Ramos (cell line): ENCODE results near the gene KLK2.
"Not testable (repeated sequence)": the region's sequence is repeated elsewhere in the genome, so short reads cannot be mapped to it uniquely, and the experiment has no call there.

Experiments
- in situ Hi-C: fragments of 300-500 bp; cut with MboI; formaldehyde crosslinking; loops from one replicate; pipeline ENCODE4 v1.14.3; 2022; ENCODE audit warnings: low sequenced_read_pairs; ENCODE audit not compliant: unreplicated experiment

Gene KLK2

DNA sequence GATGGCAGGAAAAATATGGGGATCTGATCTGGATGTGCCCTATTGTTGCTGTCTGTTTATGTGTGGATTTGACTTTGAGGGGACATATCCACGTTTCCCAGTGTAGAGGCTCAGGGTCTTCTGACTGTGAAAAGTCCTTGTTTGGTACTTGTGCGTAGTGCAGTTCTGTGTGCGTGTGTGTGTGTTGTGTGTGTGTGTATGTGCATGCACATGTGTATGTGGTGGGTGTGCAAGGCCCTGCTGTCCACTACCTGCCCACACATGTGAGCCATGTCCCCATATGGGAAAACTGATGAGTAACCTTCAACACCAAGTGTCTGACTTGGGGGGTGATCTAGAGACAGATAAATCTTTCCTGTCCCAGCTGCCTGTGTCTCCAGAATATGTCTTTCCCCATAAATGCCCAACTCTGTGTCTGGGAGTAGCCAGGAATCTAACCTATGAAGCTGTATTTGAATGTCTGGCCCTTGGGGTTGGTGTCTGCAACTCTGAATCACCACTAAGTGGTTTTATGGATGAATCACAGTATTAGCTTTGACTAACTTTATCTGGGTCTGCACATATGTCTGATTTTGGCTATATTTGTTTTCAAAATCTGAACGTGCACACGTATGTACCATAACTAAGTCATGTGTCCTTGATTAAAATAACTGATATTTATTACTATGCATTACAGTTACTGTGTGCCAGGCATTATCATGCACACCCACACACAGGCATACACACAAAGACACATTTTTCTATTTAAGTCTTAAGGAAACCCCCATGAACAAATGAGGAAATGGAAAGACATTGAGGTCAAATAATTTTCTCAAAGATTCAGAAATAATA lies 17.4 kb downstream of the KLK2 start:
- in situ Hi-C loops, result no loop called here

- in situ Hi-C loops, result no loop called here
Measured at GRCh38 chr19:50891253-50891625, 18.0 kb downstream of the KLK2 start.

GRCh38 chr19:50893047-50893736 lies 20.0 kb downstream of the KLK2 start:
- in situ Hi-C loops, result no loop called here

- in situ Hi-C loops, result no loop called here
Measured at GRCh38 chr19:50894478-50895356, 21.5 kb downstream of the KLK2 start.

DNA sequence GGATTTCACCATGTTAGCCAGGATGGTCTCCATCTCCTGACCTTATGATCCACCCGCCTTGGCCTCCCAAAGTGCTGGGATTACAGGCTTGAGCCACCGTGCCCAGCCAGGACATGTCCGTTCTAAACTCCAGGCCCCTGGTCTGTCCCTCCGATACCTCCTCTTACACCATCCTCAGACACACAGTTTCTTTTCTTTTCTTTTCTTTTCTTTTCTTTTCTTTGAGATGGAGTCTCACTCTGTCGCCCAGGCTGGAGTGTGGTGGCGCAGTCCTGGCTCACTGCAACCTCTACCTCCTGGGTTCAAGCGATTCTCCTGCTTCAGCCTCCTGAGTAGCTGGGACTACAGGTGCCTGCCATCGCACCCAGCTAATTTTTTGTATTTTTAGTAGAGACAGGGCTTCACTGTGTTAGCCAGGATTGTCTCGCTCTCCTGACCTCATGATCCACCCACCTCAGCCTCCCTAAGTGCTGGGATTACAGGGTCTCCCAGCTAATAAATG lies 22.9 kb downstream of the KLK2 start:
- in situ Hi-C loops, result not testable (repeated sequence)

- in situ Hi-C loops, result no loop called here
Measured at GRCh38 chr19:50896591-50897190, 23.5 kb downstream of the KLK2 start.

GRCh38 chr19:50897191-50897607 lies 24.0 kb downstream of the KLK2 start:
- in situ Hi-C loops, result no loop called here

GRCh38 chr19:50897612-50898011 lies 24.4 kb downstream of the KLK2 start:
- in situ Hi-C loops, result no loop called here

DNA sequence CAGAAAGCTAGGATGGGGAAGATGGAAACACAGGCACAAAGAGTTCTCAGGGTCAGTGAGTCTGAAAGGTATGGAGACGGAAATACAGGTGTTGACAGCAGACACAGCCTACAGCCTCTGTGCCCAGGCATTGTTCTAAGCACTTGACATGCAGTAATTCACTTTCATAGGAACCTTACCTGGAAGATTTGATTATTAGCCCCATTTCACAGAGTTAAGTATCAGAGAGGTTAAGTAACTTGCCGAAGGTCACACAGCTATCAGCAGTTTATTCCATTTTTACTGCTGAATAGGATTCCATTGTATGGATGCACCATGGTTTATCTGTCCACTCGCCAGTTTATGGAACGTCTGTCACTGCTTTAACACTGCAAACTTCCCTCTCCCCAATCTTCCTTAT lies 24.8 kb downstream of the KLK2 start:
- in situ Hi-C loops, result no loop called here

DNA sequence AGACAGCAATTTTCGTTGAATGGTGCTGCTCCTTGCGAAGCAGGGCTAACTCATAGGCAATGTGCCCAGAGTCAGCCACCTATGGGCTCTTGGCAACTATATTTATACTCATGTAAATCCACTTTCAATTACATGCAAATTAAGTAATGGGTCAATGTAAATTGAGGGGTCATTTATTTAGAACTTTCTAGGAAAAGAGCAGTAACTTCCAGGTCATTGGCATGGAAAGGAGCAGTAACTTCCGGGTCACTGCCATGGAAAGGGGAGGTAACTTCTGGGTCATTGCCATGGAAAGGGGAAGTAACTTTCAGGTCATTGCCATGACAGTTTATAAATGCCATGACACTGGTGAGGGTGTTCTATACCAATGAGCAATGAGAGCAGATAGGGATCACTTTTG lies 26.3 kb downstream of the KLK2 start:
- in situ Hi-C loops, result no loop called here

DNA sequence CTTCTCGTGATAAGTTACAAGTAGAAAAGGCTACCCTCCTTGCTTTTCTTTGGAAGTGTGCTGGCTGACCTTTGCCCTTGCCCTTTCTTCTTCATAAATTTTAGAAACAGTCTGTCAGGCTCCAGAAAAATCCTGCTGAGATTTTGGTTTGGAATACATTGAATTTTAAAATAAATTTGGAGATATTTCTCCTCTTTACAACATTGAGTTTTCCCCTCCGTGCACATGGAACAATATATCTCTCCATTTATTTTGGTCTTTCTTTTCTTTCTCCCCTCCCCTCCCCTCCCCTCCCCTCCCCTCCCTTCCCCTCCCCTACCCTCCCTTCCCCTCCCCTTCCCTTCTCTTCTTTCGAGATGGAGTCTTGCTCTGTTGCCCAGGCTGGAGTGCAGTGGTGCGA lies 29.4 kb downstream of the KLK2 start:
- in situ Hi-C loops, result no loop called here

GRCh38 chr19:50906217-50906616 lies 33.0 kb downstream of the KLK2 start:
- in situ Hi-C loops, result no loop called here

DNA sequence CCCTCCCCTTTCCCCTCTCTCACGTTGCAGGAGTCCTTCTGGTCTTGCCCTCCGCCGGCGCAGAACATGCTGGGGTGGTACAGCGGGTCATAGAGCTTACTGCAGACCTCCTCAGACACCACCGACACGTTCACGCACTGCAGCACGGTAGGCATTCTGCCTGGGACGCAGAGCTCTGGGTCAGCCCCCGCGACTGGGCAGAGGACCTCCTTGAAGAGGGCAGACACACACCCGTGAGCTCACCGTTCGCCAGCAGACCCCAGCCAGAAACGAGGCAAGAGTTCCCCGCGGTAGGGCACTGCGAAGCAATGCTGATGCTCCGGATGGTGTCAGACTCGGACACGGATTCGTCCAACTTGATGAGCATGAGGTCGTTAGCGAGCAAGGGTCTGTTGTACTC lies 35.1 kb downstream of the KLK2 start:
- in situ Hi-C loops, result no loop called here

DNA sequence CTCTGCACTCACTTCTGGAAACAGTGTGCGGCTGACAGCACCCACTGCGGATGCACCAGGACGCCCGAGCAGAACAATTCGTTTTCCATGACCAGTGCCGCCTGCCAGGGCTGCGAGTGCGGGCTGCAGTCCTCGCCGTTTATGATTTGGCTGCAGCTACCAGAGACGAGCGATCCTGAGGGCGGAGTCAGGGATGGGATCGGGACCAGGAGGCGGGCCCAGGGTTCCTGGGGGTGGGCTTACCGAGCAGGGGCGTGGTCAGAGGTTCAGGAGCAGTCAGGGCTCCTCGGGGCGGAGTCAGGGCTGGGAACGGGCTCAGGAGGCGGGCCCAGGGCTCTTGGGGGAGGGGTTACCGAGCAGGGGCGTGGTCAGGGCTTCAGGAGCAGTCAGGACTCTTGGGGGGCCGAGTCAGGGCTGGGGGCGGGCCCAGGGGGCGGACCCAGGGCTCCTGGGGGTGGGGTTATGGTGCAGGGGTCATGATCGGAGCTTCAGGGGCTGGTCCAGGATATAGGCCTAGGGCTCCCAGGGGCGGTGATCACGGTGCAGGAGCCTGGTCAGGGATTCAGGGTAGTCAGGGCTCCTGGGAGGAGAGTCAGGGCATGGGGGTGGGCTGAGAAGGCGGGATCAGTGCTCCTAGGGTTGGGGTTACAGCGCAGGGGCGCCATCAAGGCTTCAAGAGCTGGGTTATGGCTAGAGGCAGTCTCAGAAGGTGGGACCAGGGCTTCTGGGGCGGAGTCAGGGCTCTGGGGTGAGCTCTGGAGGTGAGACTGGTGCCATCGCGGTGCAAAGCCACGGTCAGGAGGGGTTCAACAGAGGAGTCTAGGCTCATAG lies 36.2 kb downstream of the KLK2 start:
- in situ Hi-C loops, result no loop called here

DNA sequence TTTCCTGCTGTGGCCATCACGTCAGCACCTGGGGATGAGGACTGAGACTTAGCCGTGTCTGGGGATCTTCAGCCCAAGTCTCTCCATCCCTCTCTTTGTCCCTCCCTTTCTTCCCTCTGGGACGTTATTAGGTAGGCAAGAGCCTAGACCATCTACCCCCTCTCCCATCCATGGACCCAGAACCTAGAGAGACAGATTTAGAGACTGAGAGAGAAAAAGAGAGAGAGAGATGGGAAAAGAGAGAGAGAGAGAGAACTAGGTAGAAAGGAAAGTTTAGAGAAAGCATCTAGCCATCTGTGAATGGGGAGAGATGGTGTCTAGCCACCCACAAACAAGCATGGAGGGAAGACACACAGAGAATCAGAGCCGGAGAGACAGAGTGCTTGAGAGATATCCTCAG lies 37.5 kb downstream of the KLK2 start:
- in situ Hi-C loops, result no loop called here

- in situ Hi-C loops, result no loop called here
Measured at GRCh38 chr19:50911206-50912101, 38.2 kb downstream of the KLK2 start, which contains the start of gene KLK4. Gene KLK4, minus strand, starts transcription at chr19:50911395. Its CDS starts 657 bp downstream, at chr19:50910738.

GRCh38 chr19:50912102-50912599 lies 38.9 kb downstream of the KLK2 start:
- in situ Hi-C loops, result no loop called here
